Smooth muscle cell (in vitro differentiated cells): ENCODE data around the gene ZNF212. TPM values are rescaled to one million over a fixed set of nuclear protein-coding genes. Genes with fewer than 3 reads are reported as not detected.
"Not testable (repeated sequence)": the region's sequence is repeated elsewhere in the genome, so short reads cannot be mapped to it uniquely, and the experiment has no call there.

ENCODE experiments used
- DNase-seq: peaks from one replicate; lab custom pipeline; 2025; ENCODE audit not compliant: unreplicated experiment; lab: John Stamatoyannopoulos, UW
- H2AFZ ChIP-seq: fragments of 200-600 bp; sonication (generic); 2 replicates; pipeline ENCODE4 v1.6.0; 2016; ENCODE audit warnings: antibody characterized with exemption, low read depth, mild to moderate bottlenecking
- H3F3A ChIP-seq: fragments of 200-600 bp; sonication (generic); 2 replicates; pipeline ENCODE4 v1.6.0; 2017; ENCODE audit warnings: antibody characterized with exemption, low read depth
- H3K27ac ChIP-seq: fragments of 200-600 bp; sonication (generic); 2 replicates; pipeline ENCODE4 v1.5.1; 2016; ENCODE audit warnings: low read depth, mild to moderate bottlenecking
- H3K27me3 ChIP-seq: fragments of 200-600 bp; sonication (generic); 2 replicates; pipeline ENCODE4 v1.6.1; 2016; ENCODE audit warnings: low read depth, mild to moderate bottlenecking
- H3K36me3 ChIP-seq: fragments of 200-600 bp; sonication (generic); 2 replicates; pipeline ENCODE4 v1.5.1; 2016; ENCODE audit warnings: low read depth
- H3K4me1 ChIP-seq: fragments of 200-600 bp; sonication (generic); 2 replicates; pipeline ENCODE4 v1.5.1; 2016; ENCODE audit warnings: low read depth
- H3K4me2 ChIP-seq: fragments of 200-600 bp; sonication (generic); 2 replicates; pipeline ENCODE4 v1.6.0; 2016; ENCODE audit warnings: mild to moderate bottlenecking
- H3K4me3 ChIP-seq: fragments of 200-600 bp; sonication (generic); 2 replicates; pipeline ENCODE4 v1.5.1; 2016; ENCODE audit warnings: mild to moderate bottlenecking
- H3K79me2 ChIP-seq: fragments of 200-600 bp; sonication (generic); 2 replicates; pipeline ENCODE4 v1.6.0; 2016; ENCODE audit warnings: low read depth, mild to moderate bottlenecking
- H3K9ac ChIP-seq: fragments of 200-600 bp; sonication (generic); 2 replicates; pipeline ENCODE4 v1.6.0; 2016; ENCODE audit warnings: low read depth
- H3K9me3 ChIP-seq: fragments of 200-600 bp; sonication (generic); replicated peaks from 2 replicates; pipeline ENCODE4 v1.5.1; 2016; ENCODE audit warnings: low read depth
- H4K20me1 ChIP-seq: fragments of 200-600 bp; sonication (generic); 2 replicates; pipeline ENCODE4 v1.6.0; 2016; ENCODE audit warnings: low read depth
- CTCF ChIP-seq: fragments of 200-600 bp; sonication (generic); IDR thresholded peaks from 2 replicates; pipeline ENCODE4 v1.5.1; 2017; ENCODE audit warnings: borderline replicate concordance, mild to moderate bottlenecking, antibody characterized with exemption; ENCODE audit not compliant: insufficient read depth, poor library complexity, severe bottlenecking
- WGBS: methylation state at CpG from one replicate; pipeline ENCODE4 v1.1.7; 2016; ENCODE audit warnings: low lambda C conversion rate; 5-methylcytosine and 5-hydroxymethylcytosine counted together
- polyA plus RNA-seq: library from polyadenylated mRNA; unstranded; fragments of >200 nt; fragmentation: Nextera tagmentation; extraction: Ambion mirVana; gene quantifications from 2 replicates; pipeline ENCODE4 v1.2.1, GENCODE V29; 2016
- total RNA-seq: library from RNA; depleted of rRNA; stranded (reverse); fragments of >200 nt; gene quantifications from 2 replicates; pipeline ENCODE4 v1.2.3, GENCODE V29; 2014

Gene ZNF212
- total and polyA plus RNA-seq, 2 experiments from 2014 or later, result 4.6 to 7.7 TPM

DNA sequence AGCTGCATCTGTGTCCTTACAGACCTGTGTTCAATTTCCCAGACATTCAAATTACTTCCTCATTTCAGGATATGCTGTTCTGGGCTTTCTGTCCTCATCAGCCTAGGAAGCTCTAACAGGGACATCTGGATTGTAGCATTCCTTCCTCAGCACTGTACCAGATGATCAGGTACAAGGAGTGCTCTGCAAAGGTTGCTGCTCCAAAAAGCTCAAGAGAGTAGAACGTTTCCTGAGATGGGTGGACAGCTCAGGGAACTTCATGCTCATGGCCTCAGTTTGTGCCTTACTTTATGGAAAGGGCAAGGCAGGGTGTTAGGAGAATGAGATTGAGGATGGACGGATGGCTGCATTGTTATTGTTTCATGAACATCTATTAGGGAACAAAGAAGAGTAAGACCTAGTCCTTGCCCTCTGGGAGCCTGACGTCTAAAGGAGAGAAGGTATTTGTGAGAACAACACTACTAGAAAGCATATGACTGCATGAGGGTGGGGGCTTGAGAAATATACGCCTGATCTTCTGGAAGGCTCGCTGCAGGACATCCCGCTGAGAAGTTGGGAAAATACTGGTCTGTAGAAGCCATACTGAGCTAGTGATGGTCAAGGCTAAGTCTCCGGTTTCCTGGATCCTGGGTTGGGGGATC is 10.5 kb upstream of the ZNF212 start:
- no peak overlapping the region for H3K9ac ChIP-seq
- no peak for TF ChIP-seq CTCF
- no peaks in the 10 kb centered on the region for H3K9me3 ChIP-seq
- 79% methylated on average over 7 of the region's 7 CpGs for WGBS
- peaks cover 5% of the 10 kb centered on the region for H3F3A ChIP-seq
- H2AFZ ChIP-seq, result no peak overlapping the region
- H3K4me3 ChIP-seq, result no peak overlapping the region
- no peaks in the 10 kb centered on the region for H3K79me2 ChIP-seq
- H3K36me3 ChIP-seq, result no peaks in the 10 kb centered on the region
- no peak overlapping the region for H3K4me2 ChIP-seq
- H3K4me1 ChIP-seq, result no peaks in the 10 kb centered on the region
- no peaks in the 10 kb centered on the region for H4K20me1 ChIP-seq
- DNase-seq, result no peak
- no peak overlapping the region for H3K27ac ChIP-seq
- H3K27me3 ChIP-seq, result no peaks in the 10 kb centered on the region

DNA sequence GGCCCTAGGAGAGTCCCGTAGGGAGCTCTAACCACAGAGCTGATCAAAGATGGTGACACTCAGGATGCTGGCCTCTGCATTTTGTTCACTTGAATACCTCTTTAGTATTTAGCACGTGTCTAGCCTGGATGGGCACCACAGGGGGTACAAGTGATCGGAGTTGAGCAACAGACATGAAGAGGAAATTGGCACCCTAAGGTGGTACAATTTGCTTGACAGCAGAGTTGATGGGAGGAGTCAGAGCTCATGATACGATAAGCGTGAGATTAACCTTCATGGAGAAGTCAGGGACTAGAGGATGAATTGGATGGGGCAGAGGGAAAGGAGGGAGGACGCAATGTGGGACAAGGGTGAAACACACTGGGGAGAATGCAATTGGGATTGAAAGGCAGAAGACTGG is 9.9 kb upstream of the ZNF212 start:
- TF ChIP-seq CTCF, result no peak
- WGBS, result 77% methylated on average over 6 of the region's 6 CpGs
- H3K4me1 ChIP-seq, result no peaks in the 10 kb centered on the region
- H3K4me3 ChIP-seq, result no peak overlapping the region
- H3K36me3 ChIP-seq, result no peaks in the 10 kb centered on the region
- no peaks in the 10 kb centered on the region for H3K27me3 ChIP-seq
- H2AFZ ChIP-seq, result no peak overlapping the region
- H3K27ac ChIP-seq, result no peak overlapping the region
- no peak overlapping the region for H3K4me2 ChIP-seq
- H3F3A ChIP-seq, result peaks cover 5% of the 10 kb centered on the region
- no peaks in the 10 kb centered on the region for H4K20me1 ChIP-seq
- no peaks in the 10 kb centered on the region for H3K79me2 ChIP-seq
- H3K9ac ChIP-seq, result no peak overlapping the region
- H3K9me3 ChIP-seq, result no peaks in the 10 kb centered on the region
- no peak for DNase-seq

GRCh38 chr7:149232362-149232761 is 7.1 kb upstream of the ZNF212 start:
- no peaks in the 10 kb centered on the region for H3K36me3 ChIP-seq
- TF ChIP-seq CTCF, result no peak
- H2AFZ ChIP-seq, result no peak overlapping the region
- H4K20me1 ChIP-seq, result no peaks in the 10 kb centered on the region
- H3K27me3 ChIP-seq, result no peaks in the 10 kb centered on the region
- WGBS, result 81% methylated on average over 2 of the region's 2 CpGs
- no peak overlapping the region for H3K4me3 ChIP-seq
- H3F3A ChIP-seq, result peaks cover 5% of the 10 kb centered on the region
- H3K4me2 ChIP-seq, result no peak overlapping the region
- no peaks in the 10 kb centered on the region for H3K79me2 ChIP-seq
- no peaks in the 10 kb centered on the region for H3K9me3 ChIP-seq
- H3K27ac ChIP-seq, result peak overlapping the region; percentile 82
- no peaks in the 10 kb centered on the region for H3K4me1 ChIP-seq
- DNase-seq, result no peak
- no peak overlapping the region for H3K9ac ChIP-seq

DNA sequence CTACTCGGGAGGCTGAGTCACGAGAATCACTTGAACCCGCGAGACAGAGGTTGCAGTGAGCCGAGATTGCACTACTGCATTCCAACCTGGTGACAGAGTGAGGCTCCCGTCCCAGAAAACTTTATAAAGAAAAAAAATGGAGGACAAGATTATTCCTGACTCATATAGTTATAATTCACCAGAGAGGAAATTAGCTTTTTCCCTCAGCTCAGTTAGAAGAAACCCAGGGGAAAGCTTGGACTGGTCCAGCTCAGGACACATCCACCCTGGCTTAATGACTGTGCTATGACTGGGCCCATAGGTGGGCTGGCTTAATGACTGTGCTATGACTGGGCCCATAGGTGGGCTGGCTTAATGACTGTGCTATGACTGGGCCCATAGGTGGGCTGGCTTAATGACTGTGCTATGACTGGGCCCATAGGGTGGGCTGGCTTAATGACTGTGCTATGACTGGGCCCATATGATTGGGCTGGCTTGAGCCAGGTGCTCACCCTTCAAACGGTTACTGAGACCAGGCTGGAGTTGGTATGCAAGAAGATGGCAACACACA is 5.7 kb upstream of the ZNF212 start:
- H3K4me2 ChIP-seq, H3K4me3 ChIP-seq, H3K36me3 ChIP-seq, DNase-seq, H3K4me1 ChIP-seq, H2AFZ ChIP-seq, H4K20me1 ChIP-seq, H3K27me3 ChIP-seq, H3K9me3 ChIP-seq, H3F3A ChIP-seq, H3K9ac ChIP-seq, H3K79me2 ChIP-seq: not testable (repeated sequence)
- H3K27ac ChIP-seq, result peak overlapping the region; percentile 82
- 54% methylated on average over 7 of the region's 7 CpGs for WGBS
